Lower lobe of right lung (tissue), 2 donors: Measurements from ENCODE around the gene MRPL11. TPM values are rescaled to one million over a fixed set of nuclear protein-coding genes. Genes with fewer than 3 reads are reported as not detected.
A peak's percentile ranks its signal among the peaks of the same experiment; 100 is the strongest.

Source experiments
- ATAC-seq, 2 donors: fragments of 200-7000 bp; cut with Tn5 transposase; one replicate each; pipeline ENCODE4 v1.9.1; 2020 to 2022; ENCODE audit warnings: mild to moderate bottlenecking in 2 of 2, moderate library complexity in 2 of 2
- DNase-seq: peaks from one replicate; pipeline ENCODE4 v3.0.0-alpha.2; 2020
- H3K27ac ChIP-seq: fragments of 200-600 bp; one replicate; pipeline ENCODE4 v1.8.0; 2022
- H3K27me3 ChIP-seq: fragments of 200-600 bp; one replicate; pipeline ENCODE4 v1.8.0; 2022; ENCODE audit warnings: low read depth
- H3K36me3 ChIP-seq: fragments of 200-600 bp; one replicate; pipeline ENCODE4 v1.8.0; 2022; ENCODE audit warnings: mild to moderate bottlenecking
- H3K4me1 ChIP-seq: fragments of 200-600 bp; one replicate; pipeline ENCODE4 v1.8.0; 2022
- H3K4me3 ChIP-seq: fragments of 200-600 bp; one replicate; pipeline ENCODE4 v1.8.0; 2022; ENCODE audit warnings: mild to moderate bottlenecking
- H3K9me3 ChIP-seq: fragments of 200-600 bp; one replicate; pipeline ENCODE4 v1.8.0; 2022
- CTCF ChIP-seq: fragments of 200-600 bp; IDR thresholded peaks from one replicate; pipeline ENCODE4 v1.8.0; 2022; ENCODE audit warnings: antibody characterized with exemption, mild to moderate bottlenecking
- intact Hi-C: fragments of 100-400 bp; cut with DNase I; formaldehyde crosslinking; loops from one replicate; pipeline ENCODE4 v1.11.0; 2022
- total RNA-seq: library from RNA; stranded (reverse); fragmentation: NEBNext Ultra II Directional; extraction: Animal tissue kit (Norgen Biotek cat#: 25700); gene quantifications from one replicate; pipeline ENCODE4 v1.2.1, GENCODE V29; 2021
- donor health status: DM: no; HTN: yes; CAD: no; lungs with severe emphysema.

Gene MRPL11
- total RNA-seq, 1 donor from 2014 or later: 32.7 TPM

GRCh38 chr11:66409226-66409625, 29.4 kb downstream of the MRPL11 start:
- intact Hi-C loops: no loop called here
- Histone ChIP-seq H3K36me3 (no peaks in the 10 kb centered on the region), H3K27ac (no peak overlapping the region), H3K9me3 (no peaks in the 10 kb centered on the region), H3K27me3 (peaks cover 30% of the 10 kb centered on the region), H3K4me3 (peak overlapping the region; percentile 44), H3K4me1 (peaks cover 6% of the 10 kb centered on the region)
- TF ChIP-seq CTCF: no peak
- DNase-seq (no peak), ATAC-seq (no peak)

GRCh38 chr11:66408488-66409214, 30.0 kb downstream of the MRPL11 start:
- peak; percentile 91 to 96 for ATAC-seq
- Histone ChIP-seq H3K27ac (no peak overlapping the region), H3K9me3 (no peaks in the 10 kb centered on the region), H3K4me1 (peaks cover 6% of the 10 kb centered on the region), H3K36me3 (no peaks in the 10 kb centered on the region), H3K27me3 (peaks cover 28% of the 10 kb centered on the region), H3K4me3 (peak overlapping the region; percentile 44)
- DNase-seq: peak; percentile 91
- TF ChIP-seq CTCF: peak; percentile 100
- intact Hi-C loops: no loop called here

- Histone ChIP-seq H3K36me3 (no peaks in the 10 kb centered on the region), H3K27me3 (peaks cover 31% of the 10 kb centered on the region), H3K9me3 (no peaks in the 10 kb centered on the region), H3K27ac (no peak overlapping the region), H3K4me1 (peaks cover 6% of the 10 kb centered on the region), H3K4me3 (no peak overlapping the region)
- TF ChIP-seq CTCF: no peak
- ATAC-seq (no peak), DNase-seq (no peak)
- intact Hi-C loops: no loop called here
These were observed 31.0 kb downstream of the MRPL11 start for GRCh38 chr11:66407651-66408050.

- no peaks in the 10 kb centered on the region for H3K9me3 ChIP-seq
- H3K27me3 ChIP-seq: peaks cover 6% of the 10 kb centered on the region
- H3K27ac ChIP-seq: no peak overlapping the region
- no peak overlapping the region for H3K4me3 ChIP-seq
- DNase-seq: no peak
- ATAC-seq: no peak
- H3K36me3 ChIP-seq: no peaks in the 10 kb centered on the region
- intact Hi-C loops: no loop called here
- no peak for TF ChIP-seq CTCF
- no peaks in the 10 kb centered on the region for H3K4me1 ChIP-seq
These were observed 44.7 kb downstream of the MRPL11 start for GRCh38 chr11:66393954-66394353.

- no peak for TF ChIP-seq CTCF
- no peak for ATAC-seq
These were observed 47.3 kb downstream of the MRPL11 start for GRCh38 chr11:66391322-66391721.

More at GRCh38 chr11:66391322-66391721, 47.3 kb downstream of the MRPL11 start:
- Histone ChIP-seq H3K27ac (no peak overlapping the region), H3K4me3 (no peak overlapping the region), H3K36me3 (no peaks in the 10 kb centered on the region), H3K4me1 (peaks cover 2% of the 10 kb centered on the region), H3K27me3 (peaks cover 6% of the 10 kb centered on the region), H3K9me3 (no peaks in the 10 kb centered on the region)
- DNase-seq: no peak
- intact Hi-C loops: no loop called here
